ES-I3 (cell line): ENCODE measurements around the gene INTS11.

Source experiments
- H3K36me3 ChIP-seq: 2 replicates; pipeline ENCODE4 v1.6.1; 2013; ENCODE audit warnings: mild to moderate bottlenecking, low read length, control low read depth, moderate library complexity; ENCODE audit not compliant: insufficient read depth
- H3K4me1 ChIP-seq: 2 replicates; pipeline ENCODE4 v1.6.1; 2013; ENCODE audit warnings: mild to moderate bottlenecking, control low read depth, low read length; ENCODE audit not compliant: insufficient read depth
- H3K9ac ChIP-seq: 2 replicates; pipeline ENCODE4 v1.6.1; 2013; ENCODE audit warnings: low read depth, mild to moderate bottlenecking, low read length, moderate library complexity
- H3K9me3 ChIP-seq: 2 replicates; pipeline ENCODE4 v1.6.1; 2013; ENCODE audit warnings: mild to moderate bottlenecking, low read length, moderate library complexity; ENCODE audit not compliant: control insufficient read depth, insufficient read depth

The INTS11 gene

DNA sequence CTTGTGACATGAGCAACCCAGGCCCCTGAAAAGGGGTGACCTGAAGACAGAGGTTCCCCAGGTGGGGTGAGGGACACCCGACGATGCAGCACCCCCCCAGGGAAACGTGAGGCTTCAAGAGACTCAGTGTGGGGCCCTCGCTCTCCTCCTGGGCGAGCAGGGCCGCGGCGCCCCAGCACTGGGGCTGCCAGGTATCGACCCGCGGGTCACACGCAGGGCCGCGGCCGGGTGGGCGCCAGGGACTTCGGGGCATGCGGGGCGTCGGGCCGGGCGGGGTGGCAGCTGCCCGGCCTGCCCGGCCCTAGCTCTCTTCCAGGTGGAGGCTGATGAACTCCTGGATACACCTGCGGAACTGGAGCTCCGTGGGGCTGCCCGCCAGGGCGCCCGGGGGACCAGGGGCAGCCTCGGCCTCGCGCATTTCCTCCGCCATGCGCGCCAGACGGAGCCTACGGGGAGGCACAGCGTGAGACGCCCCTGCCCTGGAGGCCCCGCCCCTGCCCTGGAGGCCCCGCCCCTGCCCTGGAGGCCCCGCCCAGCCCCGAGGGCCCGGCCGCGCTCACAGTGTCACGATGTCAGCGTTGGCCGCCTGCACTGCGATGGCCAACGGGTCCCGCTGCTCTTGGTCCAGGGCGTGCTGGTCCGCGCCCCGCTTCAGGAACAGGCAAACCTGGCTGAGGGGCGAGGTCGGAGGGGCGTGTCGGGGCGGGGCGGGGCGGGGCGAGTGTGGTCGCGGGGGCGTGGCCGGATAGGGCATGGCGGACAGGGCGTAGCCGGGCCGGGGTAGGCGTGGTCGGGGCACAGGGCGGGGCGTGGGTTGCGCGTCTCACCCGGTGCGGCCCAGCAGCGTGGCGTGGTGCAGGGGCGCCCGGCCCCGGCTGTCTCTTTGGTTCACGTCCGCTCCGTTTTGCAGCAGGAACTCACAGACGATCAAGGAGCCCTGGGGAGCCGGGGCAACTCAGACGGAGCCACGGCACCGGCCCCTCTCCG lies 30.9 kb downstream of the INTS11 start:
- Histone ChIP-seq H3K9me3 (no peaks in the 10 kb centered on the region), H3K9ac (peak overlapping the region; percentile 20; the same call in 1 of the 2 replicates), H3K4me1 (peaks cover 3% of the 10 kb centered on the region; the same call in 1 of the 2 replicates), H3K36me3 (no peaks in the 10 kb centered on the region)

DNA sequence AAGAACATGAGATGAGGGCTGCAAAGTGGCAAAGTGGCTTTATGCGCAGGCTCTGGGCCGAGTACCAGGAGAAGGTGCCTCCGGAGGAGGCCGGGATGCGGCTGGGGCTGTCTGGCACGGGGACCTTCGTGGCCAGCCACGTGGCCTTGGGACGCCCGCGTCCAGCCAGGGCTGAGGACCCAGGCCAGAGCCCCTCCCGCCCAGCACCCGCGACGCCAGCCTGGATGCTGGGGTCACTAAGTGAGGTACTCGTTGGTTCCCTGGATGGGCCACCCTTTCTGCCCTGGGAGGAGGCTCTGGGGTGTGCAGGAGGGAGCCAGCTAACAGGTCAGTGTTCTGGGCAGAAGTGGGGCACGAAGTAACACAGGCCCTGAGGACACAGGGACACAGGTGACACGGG lies 31.6 kb downstream of the INTS11 start:
- no peaks in the 10 kb centered on the region for H3K9me3 ChIP-seq
- no peak overlapping the region for H3K9ac ChIP-seq
- no peaks in the 10 kb centered on the region for H3K36me3 ChIP-seq
- H3K4me1 ChIP-seq = peaks cover 3% of the 10 kb centered on the region; the same call in 1 of the 2 replicates

DNA sequence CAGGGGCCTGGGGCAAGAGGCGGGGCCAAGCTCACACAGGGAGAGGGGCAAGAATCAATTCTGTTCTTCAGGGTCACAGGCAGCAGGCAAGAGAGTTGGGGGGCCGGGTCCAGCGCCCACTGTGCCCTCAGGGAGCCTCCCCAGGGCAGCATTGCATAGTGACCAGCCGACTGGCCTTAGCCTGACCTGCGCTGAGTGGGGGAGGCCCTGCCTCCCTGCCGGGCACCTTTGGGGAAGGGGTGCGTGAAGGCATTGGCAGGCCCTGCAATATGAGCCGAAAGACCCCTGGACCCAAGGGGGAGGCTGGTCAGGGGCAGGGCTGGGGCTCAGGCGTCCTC lies 32.0 kb downstream of the INTS11 start:
- H3K9me3 ChIP-seq = no peaks in the 10 kb centered on the region
- H3K36me3 ChIP-seq = no peaks in the 10 kb centered on the region
- H3K9ac ChIP-seq = no peak overlapping the region
- peaks cover 3% of the 10 kb centered on the region; the same call in 1 of the 2 replicates for H3K4me1 ChIP-seq

DNA sequence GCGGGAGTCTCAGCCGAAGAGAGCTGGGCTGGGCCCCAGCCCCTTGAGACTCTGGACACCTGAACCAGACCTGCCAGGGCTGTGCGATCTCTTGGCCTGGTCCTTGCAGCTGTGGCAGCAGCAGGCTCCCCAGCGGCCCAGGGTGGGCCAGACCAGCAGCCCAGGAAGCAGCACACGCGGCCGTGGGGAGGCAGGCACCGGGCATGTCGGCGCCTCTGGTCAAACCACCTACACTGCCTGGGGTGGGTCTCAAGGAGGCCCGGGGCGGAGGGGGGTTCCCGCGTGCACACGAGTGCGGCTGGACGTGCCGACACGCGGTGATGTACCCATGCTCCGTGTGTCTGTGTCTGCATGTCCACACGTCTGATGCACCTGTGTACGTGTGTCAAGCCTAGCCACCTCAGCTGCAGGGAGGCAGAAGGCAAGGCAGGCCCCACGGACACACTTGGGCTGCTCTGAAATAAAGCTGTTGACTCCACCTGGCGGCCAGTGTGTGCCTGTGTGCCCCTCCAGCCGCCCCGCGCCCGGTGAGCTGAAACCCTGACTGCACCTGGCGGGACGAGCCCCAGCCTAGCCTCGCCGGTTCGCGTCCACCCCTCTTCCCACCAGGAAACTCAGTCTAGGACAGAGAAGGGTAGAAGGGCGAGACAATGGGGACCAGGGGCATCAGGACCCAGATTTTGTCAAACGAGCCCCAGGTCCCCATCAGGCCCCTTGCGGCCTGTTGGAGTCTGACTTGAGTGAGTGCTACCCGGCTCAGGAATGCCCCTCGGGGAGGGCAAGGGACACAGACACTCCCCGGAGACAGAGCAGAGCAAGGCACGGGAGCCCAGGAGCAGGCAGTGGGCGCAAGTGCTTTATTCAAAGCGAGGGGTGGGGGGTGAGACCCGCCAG lies 32.7 kb downstream of the INTS11 start:
- Histone ChIP-seq H3K4me1 (peaks cover 3% of the 10 kb centered on the region; the same call in 1 of the 2 replicates), H3K9me3 (no peaks in the 10 kb centered on the region), H3K36me3 (no peaks in the 10 kb centered on the region), H3K9ac (no peak overlapping the region)

DNA sequence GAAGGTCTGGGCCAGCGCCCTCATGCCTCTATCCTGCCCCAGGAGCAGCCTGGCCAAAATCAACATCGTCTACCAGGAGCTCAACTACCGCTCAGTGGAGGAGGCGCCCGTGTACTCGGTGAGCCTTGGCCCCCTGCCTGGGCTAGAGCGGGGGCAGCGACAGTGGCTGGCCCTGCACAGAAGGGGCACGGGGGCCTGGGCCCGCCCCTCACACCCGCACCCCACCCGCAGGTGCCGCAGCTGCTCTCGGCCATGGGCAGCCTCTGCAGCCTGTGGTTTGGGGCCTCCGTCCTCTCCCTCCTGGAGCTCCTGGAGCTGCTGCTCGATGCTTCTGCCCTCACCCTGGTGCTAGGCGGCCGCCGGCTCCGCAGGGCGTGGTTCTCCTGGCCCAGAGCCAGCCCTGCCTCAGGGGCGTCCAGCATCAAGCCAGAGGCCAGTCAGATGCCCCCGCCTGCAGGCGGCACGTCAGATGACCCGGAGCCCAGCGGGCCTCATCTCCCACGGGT lies 33.4 kb downstream of the INTS11 start:
- H3K4me1 ChIP-seq = peaks cover 3% of the 10 kb centered on the region; the same call in 1 of the 2 replicates
- H3K9ac ChIP-seq = no peak overlapping the region
- H3K9me3 ChIP-seq = no peaks in the 10 kb centered on the region
- H3K36me3 ChIP-seq = no peaks in the 10 kb centered on the region

DNA sequence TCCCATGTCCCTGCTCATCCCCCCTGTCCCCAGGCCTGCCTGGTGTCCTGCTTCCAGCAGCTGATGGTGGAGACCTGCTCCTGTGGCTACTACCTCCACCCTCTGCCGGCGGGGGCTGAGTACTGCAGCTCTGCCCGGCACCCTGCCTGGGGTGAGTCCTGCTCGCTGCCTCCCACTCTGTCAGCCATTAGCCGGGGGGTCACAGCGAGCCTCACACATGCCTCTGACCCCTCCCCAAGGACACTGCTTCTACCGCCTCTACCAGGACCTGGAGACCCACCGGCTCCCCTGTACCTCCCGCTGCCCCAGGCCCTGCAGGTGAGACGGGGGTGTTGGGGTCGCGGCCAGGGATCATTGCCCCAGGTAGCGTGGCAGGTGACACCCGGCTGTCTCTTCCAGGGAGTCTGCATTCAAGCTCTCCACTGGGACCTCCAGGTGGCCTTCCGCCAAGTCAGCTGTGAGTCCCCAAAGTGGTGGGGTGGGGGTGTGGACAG lies 34.2 kb downstream of the INTS11 start:
- Histone ChIP-seq H3K4me1 (peaks cover 3% of the 10 kb centered on the region; the same call in 1 of the 2 replicates), H3K9me3 (no peaks in the 10 kb centered on the region), H3K36me3 (no peaks in the 10 kb centered on the region), H3K9ac (no peak overlapping the region)

DNA sequence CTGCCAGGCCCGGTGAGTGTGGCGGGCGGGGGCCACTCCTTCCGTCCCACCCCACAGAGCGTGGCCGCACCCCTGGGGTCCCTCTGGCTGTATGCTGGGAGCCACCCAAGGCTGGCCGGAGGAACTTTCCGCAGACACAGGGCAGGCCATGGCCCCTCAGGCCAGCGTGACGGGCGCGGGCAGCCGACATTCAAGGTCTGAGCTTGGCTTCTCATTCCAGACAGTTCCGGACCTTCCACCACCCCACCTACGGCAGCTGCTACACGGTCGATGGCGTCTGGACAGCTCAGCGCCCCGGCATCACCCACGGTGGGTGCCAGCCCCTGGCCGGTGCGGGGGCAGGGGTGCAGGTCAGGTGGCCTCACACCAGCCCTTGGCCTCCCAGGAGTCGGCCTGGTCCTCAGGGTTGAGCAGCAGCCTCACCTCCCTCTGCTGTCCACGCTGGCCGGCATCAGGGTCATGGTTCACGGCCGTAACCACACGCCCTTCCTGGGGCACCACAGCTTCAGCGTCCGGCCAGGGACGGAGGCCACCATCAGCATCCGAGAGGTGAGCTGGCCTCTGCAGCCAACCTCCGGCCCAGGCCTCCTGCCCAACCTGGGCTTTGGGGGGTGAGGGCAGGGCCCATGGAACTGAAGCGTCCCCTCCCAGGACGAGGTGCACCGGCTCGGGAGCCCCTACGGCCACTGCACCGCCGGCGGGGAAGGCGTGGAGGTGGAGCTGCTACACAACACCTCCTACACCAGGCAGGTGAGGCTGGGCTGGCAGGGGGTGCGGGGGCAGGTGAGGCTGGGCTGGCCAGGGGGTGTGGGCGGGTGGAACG lies 37.0 kb downstream of the INTS11 start:
- no peak overlapping the region for H3K9ac ChIP-seq
- peaks cover 3% of the 10 kb centered on the region; the same call in 1 of the 2 replicates for H3K4me1 ChIP-seq
- no peaks in the 10 kb centered on the region for H3K9me3 ChIP-seq
- no peaks in the 10 kb centered on the region for H3K36me3 ChIP-seq

DNA sequence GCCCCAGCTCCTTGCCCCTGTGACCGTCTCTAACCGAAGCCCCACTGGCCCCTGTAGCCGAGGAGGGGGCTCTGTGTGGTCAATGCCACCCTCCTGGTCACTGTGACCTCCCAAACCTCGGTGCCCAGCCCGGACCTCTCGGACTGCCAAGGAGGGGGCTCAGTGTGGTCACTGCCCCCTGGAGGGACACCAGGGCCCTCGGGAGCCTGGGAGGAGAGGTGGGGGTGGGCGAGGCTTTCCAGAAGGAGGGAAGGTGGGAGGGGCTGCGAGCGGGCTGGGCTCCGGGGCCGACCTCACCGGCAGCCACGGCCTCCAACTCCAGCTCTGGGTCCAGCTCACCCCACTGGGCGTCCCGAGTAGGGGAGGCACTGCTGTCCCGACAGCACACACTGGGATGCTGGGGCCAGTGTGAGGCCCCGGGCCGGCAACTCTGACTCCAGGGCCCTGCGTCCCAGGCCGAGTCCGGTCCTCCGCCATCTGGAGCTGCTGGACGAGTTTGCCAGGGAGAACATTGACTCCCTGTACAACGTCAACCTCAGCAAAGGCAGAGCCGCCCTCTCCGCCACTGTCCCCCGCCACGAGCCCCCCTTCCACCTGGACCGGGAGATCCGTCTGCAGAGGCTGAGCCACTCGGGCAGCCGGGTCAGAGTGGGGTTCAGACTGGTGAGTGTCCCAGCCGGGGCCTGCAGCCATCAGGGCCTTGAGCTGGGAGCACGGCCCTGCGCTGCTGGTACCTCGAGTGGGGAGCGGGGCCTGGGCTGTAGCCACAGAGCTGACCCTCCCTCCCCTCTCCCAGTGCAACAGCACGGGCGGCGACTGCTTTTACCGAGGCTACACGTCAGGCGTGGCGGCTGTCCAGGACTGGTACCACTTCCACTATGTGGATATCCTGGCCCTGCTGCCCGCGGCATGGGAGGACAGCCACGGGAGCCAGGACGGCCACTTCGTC lies 37.9 kb downstream of the INTS11 start:
- Histone ChIP-seq H3K9ac (no peak overlapping the region), H3K36me3 (no peaks in the 10 kb centered on the region), H3K9me3 (no peaks in the 10 kb centered on the region), H3K4me1 (no peaks in the 10 kb centered on the region)

DNA sequence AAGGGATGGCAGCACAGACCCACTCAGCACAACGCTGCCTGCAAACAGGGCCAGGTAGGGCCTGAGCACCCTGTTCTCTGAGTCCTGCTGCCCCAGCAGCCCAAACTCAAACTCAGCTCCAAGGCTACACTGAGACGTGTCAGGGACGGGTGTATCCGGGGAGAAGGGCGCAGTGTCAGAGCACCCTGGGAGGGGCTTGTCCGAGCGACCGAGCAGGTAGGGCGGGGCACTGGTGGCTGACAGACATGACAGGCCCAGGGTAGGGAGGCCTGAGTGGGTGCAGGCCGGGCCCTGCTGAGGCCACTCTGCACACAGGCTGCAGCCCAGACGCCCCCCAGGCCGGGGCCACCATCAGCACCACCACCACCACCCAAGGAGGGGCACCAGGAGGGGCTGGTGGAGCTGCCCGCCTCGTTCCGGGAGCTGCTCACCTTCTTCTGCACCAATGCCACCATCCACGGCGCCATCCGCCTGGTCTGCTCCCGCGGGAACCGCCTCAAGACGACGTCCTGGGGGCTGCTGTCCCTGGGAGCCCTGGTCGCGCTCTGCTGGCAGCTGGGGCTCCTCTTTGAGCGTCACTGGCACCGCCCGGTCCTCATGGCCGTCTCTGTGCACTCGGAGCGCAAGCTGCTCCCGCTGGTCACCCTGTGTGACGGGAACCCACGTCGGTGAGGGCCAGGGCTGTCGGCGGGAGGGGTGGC lies 38.7 kb downstream of the INTS11 start:
- Histone ChIP-seq H3K4me1 (no peaks in the 10 kb centered on the region), H3K9me3 (no peaks in the 10 kb centered on the region)

DNA sequence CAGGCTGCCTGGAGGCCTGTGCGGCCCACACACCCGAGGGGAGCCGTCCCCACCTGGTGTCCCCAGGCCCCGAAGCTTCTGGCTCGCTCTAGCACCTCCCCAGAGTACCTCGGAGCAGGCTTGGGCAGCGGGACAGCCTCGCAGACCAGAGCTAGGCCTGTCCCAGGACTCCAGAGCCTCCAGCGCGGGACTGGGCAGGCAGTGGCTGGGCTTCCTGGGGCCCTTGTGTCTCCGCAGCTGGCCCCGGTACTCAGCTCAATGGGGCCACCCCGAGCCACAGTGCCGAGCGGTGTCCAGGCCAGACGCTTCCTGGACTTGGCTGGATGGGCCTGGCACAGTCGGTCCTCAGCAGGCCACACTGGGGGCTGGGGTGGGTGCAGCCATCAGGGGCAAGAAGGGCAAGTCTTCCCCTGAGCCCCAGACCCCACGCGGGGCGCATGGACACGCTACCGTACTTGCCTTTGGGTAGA lies 39.3 kb downstream of the INTS11 start:
- Histone ChIP-seq H3K9me3 (no peaks in the 10 kb centered on the region), H3K36me3 (no peaks in the 10 kb centered on the region), H3K9ac (no peak overlapping the region), H3K4me1 (no peaks in the 10 kb centered on the region)

More for the DNA sequence above, 38.7 kb downstream of the INTS11 start:
- H3K36me3 ChIP-seq = no peaks in the 10 kb centered on the region
- H3K9ac ChIP-seq = no peak overlapping the region

DNA sequence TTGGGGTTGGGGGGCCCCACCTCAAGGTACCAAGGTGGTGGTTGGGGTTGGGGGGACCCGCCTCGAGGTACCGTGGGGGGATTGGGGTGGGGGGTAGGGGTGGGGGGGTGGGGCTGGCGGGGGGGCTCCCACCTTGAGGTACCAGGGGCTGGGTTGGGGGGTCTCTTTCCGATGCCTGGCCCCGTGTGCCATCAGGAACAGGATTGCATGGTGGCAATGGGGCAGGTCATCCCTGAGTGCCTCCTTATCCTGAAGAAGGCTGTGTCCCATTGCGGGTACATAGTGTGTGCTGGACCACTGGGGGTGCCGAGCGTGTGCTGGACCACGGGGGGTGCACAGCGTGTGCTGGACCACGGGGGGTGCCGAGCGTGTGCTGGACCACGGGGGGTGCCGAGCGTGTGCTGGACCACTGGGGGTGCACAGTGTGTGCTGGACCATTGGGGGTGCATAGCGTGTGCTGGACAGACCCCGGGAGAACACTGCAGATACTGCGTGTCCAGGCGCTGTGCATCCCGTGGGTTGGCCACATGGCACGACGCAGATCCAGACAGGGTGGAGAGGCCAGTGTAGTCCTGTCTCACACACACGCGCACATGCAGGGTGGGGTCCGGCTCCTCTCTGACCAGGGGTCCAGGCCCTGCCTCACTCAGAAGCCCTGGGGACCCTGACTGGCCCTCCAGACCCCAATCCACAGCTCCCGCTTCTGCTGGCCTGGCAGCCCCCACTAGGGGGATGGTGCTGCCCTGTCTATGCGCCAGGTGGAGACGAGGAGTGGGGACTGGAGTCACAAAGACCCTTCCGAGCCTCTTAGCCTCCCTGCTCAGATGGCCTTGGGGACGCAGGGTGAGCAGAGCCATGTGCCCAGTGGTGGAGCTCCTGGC lies 40.0 kb downstream of the INTS11 start:
- H3K36me3 ChIP-seq = no peaks in the 10 kb centered on the region
- no peak overlapping the region for H3K9ac ChIP-seq
- H3K4me1 ChIP-seq = no peaks in the 10 kb centered on the region
- no peaks in the 10 kb centered on the region for H3K9me3 ChIP-seq
